ENCODE results near the gene ECE1.
"Not testable (repeated sequence)": the region's sequence is repeated elsewhere in the genome, so short reads cannot be mapped to it uniquely, and the experiment has no call there.

The ECE1 gene

DNA sequence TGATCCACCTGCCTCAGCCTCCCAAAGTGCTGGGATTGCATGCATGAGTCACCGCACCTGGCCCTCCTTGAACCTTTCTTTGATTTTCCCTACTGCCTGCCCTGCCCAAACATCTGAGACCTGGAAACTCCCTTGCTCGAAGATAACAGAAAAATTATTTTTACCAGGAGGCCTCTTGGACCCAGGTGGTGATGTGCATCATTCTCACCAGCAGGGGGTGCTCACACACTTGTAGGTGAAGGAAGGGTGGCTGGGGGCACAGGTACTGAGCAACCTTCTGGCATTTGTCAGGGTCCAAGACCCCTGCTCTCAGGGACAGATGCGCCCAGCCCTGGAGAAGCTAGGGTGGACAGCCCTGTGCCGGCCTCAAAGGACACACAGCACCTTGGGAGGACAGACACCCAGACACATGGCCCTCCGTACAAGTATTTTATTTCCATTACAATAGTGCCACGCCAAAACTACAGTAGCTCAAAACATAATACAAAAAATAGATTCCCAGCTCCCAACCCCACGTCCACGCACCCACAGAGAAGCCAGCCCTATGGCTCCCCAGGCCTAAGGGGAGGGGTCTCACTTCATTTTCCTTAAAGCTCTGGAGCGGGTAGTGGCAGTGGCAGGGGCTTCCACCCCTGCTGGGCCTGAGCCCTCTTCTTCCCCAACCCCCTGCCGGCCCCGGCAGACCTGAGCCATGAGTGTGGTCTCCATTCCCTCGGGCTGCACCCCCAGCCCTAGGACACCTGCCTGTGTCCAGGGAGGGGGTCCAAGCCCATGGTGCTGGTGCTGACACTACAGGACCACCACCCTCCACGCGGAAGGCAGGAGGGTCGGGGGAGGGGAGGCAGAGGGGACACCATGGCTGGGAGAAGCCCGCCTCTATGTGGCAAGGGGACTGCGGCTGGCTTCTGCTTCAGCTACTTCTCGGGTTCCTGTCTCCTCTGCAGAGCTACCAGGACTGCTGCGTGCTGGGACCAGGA, 73.1 kb downstream of the ECE1 start:
- peak; percentile 42 for DNase-seq

DNA sequence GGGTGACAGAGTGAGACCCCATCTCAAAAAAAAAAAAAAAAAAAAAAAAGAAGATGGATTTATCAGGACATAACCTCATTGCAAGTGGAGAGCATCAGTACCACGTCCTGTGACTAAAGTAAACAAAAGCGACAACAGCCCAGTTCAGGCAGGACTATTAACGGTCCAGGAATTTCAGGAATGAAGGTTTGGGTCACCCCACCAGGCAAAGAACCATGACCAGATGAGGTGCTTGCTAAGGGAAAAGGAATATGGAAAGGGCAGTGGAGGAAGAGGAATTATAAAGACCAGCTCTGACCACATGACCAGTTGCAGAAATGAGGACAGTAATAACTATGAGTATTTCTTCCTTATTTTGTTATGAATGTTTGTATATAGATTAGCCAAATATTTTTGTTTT, 78.1 kb downstream of the ECE1 start:
- DNase-seq, result no peak

DNA sequence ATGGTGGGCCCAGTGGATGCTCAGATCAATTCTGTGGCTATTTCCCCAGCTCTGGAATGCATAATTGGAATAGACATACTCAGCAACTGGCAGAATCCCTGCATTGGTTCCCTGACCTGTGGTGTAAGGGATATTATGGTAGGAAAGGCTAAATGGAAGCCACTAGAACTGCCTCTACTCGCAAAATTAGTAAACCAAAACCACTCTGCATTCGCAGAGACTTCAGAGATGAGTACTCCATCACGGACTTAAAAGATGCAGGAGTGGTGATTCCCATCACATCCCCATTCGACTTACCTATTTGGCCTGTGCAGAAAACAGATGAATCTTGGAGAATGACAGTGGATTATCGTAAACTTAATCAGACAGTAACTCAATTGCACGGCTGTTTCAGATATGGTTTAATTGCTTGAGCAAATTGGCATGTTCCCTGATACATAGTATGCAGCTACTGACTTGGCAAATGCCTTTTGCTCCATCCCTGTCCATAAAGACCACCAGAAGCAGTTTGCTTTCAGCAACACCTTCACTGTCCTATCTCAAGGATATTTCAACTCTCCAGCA, 82.0 kb downstream of the ECE1 start:
- not testable (repeated sequence) for DNase-seq

DNA sequence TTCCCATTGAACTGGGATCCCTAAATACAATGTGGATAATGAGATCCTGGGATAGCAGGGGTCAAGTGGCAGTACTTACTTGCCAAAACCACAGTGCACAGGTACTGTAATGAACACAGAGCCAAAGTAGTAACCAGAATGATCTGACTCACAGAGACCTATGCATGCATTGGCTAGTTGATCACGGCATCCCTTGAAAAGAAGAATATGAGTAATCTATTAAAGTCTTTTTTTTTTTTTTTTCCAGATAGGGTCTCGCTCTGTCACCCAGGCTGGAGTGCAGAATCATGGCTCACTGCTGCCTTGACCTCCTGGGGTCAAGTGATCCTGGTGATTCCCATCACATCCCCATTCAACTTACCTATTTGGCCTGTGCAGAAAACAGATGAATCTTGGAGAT, 84.1 kb downstream of the ECE1 start:
- DNase-seq, result no peak

DNA sequence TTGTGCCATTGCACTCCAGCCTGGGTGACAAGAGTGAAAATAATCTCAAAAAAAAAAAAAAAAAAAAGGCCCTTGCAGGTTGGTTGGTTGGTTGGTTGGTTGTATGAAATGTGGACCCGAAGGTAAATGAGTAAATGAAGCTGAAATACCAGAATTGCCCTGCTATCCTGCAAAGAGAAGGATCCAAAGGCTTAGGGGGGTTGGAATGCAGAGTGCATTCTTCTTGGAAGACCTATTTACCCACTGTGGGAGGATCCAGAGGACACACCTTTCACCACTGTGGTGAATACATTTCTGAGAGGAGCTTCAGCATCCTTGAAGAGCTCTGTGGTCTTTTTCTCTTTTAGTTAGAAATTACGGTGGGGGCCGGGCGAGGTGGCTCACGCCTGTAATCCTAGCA, 84.8 kb downstream of the ECE1 start:
- no peak for DNase-seq

DNA sequence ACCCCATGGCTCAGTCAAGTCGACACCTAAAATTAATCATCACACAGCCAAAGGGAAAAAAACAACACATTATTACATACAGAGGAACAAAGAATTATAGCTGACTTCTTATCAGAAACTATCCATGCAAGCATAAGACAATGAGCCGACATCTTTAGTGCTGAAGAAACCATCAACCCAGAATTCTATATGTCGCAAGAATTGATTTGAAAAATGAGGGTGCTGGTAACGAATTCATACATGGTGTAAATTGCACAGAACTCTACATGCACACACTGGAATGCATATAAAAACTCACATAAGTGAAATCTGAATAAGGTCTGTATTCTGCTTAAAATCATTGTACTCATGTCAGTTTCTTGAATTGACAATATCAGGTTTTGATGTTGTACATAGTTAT, 88.6 kb downstream of the ECE1 start:
- no peak for DNase-seq

DNA sequence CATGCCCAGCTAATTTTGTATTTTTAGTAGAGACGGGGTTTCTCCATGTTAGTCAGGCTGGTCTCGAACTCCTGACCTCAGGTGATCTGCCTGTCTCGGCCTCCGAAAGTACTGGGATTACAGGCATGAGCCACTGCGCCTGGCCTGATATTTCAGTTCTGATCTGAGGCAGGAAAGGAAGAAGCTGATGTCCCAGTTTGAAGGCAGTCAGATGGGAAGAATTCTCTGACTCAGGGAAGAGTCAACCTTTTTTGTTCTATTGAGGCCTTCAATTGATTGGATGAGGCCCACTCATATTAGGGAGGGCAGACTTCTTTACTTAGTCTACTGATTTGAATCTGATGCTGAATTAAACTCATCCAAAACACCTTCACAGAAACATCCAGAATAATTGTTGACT, 89.0 kb downstream of the ECE1 start:
- DNase-seq, result not testable (repeated sequence)

DNA sequence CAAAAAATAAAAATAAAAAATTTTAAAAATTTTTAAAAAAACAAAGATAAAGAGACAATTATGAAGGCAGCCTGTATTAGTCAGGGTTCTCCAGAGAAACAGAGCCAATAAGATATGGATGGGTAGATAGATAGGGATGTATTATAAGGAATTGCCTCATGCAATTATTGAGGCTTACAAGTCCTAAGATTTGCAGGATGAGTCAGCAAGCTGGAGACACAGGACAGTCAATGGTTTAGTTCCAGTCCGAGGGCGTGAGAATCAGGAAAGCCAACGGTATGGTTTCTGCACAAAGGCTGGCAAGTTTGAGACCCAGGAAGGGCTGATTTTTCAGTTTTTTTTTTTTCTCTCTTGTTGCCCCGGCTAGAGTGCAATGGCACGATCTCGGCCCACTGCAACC, 89.5 kb downstream of the ECE1 start:
- no peak for DNase-seq

DNA sequence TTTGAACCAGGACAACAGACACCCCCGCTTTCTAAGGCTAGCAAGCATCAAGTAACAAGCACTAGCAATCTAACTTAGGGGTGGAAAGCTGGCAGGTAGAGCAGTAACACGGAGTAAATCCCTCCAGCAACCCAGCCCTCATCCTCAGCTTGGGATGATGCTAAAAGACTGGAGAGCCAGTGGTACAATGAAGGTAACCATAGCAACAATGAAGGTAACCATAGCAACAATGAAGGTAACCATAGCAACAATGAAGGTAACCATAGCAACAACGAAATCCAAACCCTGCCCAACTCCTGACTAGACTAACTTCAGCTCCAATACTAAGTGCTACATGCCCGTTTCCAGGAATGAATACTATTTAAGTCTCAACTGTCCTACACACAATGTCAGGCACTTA, 91.3 kb downstream of the ECE1 start:
- DNase-seq, result no peak

DNA sequence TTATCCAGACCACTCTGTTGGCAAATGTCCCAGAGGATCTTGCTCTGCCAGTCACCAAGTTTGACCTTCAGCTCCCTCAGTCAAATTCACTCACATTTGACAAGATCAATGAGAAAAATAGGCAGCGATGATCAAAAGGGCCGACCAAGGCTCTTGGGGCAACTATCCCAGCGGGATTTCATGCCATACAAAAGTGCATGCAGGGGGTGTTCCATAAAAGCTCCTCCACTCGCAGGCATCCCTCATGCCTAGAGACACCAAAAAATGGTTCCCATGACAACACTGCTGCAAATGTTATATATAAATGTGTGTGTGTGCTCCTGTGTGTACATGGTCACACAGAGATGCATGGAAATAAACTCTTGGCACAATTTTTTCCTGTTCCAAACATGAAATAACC, 97.4 kb downstream of the ECE1 start:
- DNase-seq, result no peak

DNA sequence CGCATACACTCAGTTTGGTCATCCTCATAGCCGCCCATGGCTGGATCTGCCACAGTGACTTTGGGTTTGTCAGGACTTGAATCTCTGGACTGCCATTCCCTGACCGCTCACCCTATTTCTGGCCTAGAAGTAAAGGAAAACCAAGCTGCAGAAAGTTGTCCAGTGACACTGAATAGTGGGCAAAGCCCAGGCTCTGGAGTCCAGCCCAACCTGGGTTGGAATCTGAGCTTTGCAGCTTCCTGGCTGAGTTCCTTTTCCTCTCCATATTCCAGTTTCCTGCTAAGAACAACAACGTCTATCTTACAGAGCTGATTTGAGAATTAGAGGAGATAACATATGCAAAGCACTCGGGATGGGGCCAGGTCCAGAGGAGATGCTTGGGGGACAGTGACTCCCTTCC, 98.0 kb downstream of the ECE1 start:
- DNase-seq, result no peak

DNA sequence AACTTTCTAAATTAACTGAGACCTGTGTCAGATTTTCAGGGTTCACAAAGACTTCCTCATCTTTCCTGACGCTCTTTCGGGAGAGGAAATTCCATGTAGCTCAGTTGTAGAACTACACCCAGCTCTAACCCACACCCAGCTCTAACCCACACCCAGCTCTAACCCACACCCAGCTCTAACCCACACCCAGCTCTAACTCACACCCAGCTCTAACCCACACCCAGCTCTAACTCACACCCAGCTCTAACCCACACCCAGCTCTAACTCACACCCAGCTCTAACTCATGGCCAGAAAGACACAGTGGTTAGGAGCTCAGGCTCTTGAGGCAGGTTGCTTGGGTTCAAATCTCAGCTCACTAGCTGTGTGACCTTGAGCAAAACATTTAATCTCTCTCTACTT, 99.5 kb downstream of the ECE1 start:
- DNase-seq, result not testable (repeated sequence)

DNA sequence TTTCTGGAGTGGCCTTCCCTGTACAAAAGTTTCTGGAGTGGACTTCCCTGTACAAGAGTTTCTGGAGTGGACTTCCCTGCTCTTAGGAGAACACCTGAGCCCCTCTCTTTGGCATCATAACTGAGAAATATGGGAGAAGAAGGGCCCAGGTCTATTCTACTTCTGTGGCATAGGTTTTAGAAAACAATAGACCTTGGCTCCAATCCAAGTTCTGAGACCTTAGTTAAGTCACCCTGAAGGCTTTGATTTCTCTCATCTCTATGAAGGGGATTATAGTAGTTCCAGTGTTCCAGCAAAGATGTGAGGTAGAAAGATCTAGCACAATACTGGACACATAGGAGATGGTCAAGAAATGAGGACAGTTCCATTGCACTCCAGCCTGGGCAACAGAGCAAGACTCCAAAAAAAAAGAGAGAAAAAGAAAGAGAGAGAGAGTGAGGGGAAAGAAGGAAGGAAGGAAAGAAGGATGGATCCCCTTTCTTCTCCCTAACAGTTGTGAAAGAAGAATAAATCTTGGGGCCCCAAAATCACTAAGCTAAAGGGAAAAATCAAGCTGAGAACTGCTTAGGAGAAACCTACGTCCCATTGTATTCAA, 100.3 kb downstream of the ECE1 start:
- peak; percentile 17 for DNase-seq

DNA sequence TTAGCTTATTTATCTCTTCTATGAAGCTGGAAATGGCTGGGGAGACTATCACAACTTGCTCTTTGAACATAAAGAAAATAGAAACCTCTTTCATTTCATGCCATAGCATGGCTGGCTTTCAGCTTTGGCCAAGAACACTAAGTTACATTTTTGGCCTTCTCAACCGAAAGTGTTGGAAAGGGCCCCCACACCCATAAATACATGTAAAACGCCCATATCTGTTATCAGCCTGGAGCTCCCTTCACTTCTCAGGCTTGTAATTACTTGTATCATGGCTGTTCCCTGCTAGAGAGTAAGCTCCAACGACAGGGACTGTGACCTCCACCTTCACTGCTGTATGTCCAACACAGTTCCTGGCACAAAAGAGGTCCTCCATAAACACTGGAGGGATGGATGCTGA, 100.8 kb downstream of the ECE1 start:
- DNase-seq, result no peak

DNA sequence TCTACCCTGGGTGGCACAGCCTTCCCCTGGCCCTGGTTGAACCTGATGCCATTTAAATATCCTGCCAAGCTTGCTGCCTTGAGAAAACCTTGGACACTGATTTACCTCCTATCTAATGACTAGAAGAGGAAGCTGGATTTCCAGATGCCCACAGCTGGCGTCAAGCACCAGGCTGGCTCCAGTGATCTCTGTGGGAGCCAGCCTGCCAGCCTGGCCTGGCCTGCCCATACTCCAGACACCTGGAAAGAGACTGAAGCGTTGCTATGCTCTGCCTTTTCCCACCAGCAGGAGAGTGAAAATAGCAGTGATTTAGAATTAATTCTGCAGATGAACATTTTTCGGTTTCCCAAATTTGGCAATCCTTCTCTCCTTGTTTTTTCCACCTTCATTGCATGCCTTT, 102.0 kb downstream of the ECE1 start:
- DNase-seq, result no peak

DNA sequence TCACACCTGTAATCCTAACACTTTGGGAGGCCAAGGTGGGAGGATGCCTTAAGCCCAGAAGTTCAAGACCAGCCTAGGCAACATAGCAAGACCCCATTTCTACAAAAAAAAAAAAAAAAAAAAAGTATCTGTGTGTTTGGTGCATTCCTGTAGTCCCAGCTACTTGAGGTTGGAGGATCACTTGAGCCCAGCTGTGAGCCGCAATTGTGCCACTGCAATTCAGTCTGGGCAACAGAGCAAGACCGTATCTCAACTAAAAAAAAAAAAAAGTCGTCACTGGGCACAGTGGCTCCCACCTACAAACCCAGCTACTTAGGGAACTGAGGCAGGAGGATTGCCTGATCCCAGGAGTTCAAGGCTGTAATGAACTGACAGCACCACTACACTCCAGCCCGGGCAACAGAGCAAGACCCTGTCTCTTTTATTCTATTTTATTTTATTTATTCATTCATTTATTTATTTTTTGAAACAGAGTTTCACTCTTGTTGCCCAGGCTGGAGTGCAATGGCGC, 105.0 kb downstream of the ECE1 start:
- no peak for DNase-seq

DNA sequence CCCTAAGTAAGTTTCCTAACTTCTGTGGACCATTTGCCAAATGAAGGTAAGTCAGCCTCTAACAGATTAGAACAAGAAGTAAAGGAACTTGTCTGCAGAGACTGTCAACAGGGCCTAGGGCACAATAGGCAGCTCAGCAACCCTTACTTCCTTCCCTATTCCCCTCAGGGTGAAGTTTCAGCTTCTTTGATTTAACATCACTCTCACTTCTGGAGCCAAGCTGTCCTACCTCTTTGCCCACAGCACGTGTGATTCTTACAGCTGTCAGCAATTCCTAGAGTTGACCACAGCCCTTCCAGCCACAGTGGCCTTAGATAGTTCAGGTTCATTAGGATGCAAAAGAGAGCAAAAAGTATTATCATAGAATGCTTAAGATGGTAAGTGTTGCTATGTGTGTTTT, 106.0 kb downstream of the ECE1 start:
- no peak for DNase-seq

DNA sequence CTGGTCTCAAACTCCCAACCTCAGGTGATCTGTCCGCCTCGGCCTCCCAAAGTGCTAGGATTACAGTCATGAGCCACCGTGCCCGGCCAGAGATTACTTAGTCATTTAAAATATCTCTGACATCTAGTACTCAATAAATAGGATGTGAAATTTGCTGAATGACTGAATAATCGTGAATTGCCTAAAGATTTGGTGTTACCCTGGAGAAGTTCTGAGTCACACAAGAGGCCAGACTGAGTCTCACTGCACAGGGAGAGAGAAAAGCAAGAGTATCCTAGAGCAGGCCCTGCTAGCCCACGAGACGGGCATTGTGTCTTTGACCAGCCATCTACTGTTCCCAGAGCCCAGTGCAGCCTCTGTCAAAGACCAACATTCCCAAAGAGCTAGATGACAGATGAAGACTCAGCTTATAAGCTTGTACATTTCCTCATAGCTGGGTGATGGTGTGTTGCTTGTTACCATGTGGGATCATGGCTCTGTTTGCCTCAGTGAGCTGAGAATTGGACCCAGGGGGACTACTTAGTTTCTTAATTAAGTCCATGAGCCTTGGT, 108.0 kb downstream of the ECE1 start:
- DNase-seq, result no peak

DNA sequence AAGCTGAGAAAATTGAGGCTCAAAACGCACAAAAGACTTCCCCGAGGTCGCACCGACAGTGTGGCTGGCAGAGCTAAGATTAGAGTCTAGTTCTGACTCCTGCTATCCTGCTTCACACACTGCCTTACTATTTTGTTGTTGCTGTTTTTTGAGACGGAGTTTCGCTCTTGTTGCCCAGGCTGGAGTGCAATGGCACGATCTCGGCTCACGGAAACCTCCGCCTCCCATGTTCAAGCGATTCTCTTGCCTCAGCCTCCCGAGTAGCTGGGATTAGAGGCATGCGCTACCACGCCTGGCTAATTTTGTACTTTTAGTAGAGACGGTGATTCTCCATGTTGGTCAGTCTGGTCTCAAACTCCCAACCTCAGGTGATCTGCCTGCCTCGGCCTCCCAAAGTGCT, 112.0 kb downstream of the ECE1 start:
- not testable (repeated sequence) for DNase-seq

DNA sequence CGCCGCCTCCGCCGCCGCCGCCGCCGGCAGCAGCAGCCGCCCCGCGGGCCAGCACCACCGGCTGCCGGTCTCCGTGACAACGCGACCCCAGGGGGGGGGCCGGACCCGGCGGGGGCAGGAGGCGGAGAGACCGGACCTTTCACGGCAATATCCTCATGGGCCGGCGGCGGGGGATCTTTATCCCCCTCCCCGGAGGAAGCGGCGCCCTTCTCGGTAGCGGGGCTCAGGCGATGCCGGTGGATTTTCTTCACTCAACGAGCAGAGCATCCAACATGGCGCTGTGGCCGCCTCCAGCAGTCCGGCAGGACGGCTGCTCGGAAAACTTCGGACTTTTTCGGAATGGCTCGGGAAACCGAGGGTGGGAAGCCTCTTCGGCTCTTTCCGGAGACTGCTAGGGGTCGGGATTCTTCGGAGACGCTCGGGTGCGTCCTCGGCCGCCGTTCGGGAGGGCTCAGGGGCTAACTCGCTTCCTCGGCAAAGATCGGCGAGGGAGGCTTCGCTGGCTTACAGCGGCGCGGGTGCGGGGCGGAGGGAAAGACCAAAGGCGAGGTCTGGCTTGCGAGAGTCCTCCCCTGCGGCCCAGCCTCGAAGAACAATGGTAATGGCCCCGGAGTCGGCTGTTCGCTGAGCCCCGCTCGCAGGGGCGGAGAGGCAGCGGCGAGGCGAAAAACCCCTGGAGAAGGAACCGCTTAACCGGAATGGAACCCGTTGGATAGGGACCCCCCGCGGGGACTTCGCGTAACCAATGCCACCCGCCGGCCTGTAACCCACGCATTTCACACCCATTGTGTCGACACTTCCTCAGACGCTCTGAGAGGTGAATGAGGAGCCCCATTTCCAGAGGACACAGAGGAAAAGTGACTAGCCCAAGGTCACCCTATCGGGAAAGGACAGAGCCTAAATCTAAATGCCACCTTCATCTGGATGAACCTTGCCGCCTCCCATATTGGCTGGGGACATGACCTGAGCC, 113.4 kb downstream of the ECE1 start, which contains the start of gene EIF4G3:
TSS of gene EIF4G3 (minus strand) at position 312 of the 970 bp plus-strand sequence. CDS start 174,155 bp downstream, outside the sequence.
- peak; percentile 98 for DNase-seq

DNA sequence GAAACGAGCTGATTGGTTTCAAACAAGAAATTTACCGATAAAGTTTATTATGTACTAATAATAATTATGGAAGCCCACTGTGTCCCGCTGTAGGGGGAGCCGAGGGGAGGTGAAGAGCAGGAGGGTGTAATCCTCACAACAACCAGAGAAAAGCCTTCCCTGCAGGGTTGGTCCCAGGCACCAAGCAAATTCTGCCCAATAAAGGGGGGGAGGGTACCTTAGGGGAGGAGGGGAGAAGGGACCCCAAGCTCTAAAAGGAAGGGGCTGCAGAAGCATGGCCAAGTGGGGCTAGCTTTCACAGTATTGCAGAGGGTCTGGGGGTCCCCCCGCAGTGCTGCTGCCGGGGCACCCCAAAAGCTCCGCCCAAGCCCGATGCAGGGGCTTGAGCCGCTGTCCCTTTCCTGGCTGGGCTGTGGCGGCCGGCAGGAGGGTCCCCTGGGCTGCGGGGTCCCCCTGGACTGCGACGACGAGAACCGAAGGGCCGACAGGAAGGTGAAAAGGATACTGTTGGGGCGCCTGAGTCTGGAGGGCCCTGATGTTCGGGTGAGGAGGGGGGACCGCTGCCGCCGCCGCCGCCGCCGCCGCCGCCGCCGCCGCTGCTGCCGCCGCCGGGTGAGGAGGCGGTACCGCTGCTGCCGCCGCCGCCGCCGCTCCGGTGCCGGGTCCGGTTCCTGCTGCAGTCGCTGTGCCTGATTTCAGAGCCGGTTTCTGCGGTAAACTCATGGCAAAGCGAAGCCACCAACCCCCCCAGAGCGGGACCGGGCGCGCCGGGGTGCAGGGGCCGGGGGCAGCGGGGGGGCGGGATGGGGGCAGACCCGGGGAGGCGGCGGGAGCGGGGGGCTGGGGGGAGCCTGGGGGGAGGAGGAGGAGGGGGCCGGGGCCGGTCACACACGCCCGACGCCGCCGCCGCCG, 114.3 kb downstream of the ECE1 start:
- DNase-seq, result peak; percentile 9

Measured in NCI-H1436 (cell line).